RKO (cell line): ENCODE measurements around the gene NFE2L3.
"Not testable (repeated sequence)": the region's sequence is repeated elsewhere in the genome, so short reads cannot be mapped to it uniquely, and the experiment has no call there.

Experiments used
- DNase-seq: peaks from one replicate; pipeline ENCODE4 v3.0.0-alpha.2; 2016; ENCODE audit warnings: low spot score

Gene NFE2L3

DNA sequence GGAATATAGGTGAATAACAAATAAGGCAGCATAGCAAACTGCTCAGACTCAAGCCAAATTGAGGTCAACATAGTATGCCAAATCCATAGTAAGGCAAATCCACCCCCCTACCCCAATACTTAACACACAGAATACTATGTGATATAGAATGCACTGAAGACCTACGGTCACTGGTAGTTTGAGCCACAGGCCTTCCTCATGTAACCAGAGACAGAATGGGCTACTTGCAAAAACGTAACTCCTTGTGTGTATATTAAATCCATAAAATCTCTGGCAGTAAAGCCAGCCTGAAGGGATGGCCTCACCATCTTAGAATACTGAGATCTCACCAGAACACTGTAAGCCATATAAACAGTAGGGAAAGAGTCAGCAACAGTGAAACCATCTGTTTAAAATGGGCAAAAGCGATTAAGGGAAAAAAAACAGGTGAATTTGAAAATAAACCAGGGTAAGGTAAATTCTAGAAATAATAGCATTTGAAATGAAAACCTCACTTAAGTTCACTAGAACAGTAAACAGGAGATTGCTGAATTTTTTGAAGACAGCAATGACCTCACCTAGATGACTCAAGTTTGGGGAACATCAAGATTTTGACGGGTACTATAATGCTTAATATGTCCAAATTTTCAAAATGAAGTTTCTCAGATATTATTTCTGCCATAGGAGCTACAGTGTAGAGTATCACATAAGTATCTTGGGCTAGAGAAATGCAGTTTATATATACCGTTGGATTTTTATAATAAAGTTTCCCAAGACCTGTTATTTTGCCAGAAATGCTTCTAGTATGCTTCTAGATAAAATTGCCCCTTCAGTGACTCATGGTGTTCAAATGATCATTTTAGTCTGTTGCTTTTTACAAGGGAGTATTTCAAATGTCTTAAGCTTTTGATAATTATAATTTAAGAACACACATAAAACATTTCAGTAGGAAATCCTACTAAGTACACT is 34.6 kb downstream of the NFE2L3 start:
- DNase-seq, result peak; percentile 42

GRCh38 chr7:26187380-26188205 is 35.6 kb downstream of the NFE2L3 start:
- no peak for DNase-seq

DNA sequence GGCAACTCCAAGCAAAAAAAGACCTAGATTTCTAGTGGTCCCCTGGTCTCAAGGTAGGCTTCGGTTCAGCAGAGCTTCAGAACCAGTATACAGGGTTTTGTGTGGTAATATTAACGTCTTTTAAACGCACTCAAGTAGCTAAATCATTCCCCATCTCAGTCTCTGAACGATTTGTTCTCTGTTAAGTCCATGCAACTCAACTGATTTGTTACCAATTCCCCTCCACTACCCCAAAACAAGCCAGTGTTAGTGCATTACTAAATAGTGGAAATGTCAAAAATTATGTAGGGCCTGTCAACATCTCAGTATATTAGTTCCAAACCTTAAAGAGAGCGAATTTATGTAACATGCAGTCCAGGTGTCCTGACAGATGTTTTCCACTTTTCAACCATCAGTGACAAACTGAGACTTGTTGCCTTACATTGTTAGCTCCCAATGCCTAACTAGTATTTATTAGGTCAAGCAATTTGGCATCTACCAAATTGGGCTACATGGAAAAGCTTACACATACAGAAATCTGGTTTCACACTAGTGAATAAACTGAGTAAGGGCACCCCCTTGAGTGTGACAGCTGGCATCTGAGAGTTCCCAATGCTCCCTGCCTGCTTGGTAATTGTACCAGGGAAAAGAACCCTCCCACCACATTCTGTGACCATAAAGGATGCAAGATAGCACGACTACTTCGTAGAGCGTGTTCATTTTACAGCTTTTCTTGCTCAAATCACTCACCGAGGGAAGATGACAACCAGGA is 36.4 kb downstream of the NFE2L3 start:
- DNase-seq, result no peak

DNA sequence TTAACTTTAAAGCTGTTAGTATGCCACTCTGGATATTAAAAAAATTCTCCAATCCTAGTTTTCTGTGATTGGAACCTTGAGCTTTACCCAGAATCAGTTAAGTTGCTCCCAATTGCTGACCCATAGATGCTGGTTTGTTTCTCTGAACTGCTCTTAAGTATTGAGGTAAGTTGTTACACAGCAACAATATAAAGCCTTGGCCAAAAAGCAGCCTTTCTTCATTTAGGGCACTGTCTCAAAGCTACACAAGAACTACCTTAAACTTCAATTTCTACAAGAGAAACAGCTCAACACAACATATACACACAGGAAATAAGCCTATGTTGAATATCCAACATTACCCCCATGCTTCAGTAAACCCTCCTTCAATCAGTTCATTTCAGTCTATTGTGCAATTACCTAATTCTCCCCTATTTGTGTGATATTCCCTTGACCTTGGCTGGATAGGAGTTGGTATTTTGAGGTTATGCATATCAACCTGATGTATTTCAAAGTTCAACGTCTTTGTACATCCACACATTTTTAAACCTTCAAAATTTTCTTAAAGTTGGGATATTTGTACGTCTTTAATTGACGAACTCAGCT is 37.1 kb downstream of the NFE2L3 start:
- no peak for DNase-seq

- no peak for DNase-seq
These were observed 37.7 kb downstream of the NFE2L3 start for GRCh38 chr7:26189697-26190096.

DNA sequence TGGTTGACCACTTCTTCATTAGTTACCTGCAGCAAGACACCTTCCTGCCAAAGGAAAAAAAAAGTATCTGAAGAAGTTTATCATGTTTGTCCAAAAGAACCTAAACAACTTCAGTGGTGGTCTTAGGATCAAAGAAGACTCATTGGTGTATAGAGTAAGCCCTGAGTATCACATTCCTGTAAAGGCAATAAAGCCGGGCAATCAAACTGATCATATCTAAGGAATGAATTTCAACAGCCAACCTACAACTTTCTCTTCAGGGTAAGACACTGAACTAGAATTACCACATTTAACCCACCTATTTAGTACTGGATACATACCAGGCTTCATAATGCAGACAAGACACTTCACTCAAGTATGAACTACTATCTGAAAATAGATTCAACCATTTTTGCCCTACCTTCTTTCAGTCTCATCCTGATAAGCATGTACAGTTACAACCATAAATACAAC is 38.4 kb downstream of the NFE2L3 start:
- no peak for DNase-seq

DNA sequence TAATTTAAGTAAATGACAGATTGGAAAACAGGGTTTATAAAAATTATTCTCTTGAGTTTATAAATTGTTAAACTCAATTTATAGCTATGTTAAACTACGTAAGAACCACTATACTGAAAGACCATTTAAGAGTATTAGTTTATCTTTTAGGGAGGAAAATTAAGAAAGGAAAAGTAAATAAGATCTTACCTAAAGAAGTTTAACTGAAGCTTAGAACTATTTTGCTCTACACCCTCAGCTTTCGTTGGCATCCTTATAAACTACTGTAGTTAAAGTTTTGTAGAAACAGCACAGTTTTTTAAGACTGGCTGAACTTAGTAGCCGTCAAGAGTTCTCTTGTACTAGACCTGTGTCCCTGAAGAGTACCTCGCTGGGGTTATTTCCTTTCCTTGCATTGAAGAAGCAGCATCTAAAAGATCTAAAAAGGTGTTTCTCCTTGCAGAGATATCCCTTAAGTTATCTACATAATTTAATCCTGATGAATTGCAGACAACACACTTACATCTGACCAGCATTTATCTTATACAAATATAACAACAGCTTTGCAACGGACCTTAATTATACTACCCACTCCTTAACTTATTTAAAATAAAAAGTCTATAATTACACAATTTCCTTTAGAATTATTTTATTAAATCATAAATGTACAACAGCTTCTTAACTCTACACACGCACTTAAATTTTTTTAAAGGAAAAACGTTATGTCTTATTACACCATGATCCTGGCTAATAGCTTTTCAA is 39.4 kb downstream of the NFE2L3 start:
- no peak for DNase-seq

DNA sequence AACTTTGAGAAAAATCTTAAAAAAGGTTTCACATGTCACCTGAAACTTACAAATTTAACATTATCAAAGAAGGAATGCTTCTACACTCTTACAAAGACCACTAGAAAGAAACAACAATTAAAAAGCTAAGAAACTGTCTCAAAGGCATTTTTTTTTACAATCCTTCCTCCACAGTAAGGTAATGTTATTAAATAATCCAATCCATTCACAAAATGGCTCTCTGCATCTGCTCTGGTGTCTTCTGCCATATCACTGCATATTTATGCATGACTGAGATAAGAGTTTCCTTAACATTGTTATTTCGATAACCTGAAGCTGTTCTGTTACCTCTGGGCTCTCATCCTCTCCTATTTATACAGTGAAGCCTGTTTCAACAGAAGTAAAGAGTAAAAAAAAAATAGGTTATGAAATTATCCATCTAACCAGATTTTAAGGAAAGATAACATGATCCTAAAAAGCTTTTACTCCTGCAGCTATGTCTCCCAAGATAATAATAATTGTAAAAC is 40.0 kb downstream of the NFE2L3 start:
- DNase-seq, result no peak

- no peak for DNase-seq
These were observed 40.6 kb downstream of the NFE2L3 start for GRCh38 chr7:26192485-26193087.

GRCh38 chr7:26193432-26194207 is 41.6 kb downstream of the NFE2L3 start:
- DNase-seq, result no peak

DNA sequence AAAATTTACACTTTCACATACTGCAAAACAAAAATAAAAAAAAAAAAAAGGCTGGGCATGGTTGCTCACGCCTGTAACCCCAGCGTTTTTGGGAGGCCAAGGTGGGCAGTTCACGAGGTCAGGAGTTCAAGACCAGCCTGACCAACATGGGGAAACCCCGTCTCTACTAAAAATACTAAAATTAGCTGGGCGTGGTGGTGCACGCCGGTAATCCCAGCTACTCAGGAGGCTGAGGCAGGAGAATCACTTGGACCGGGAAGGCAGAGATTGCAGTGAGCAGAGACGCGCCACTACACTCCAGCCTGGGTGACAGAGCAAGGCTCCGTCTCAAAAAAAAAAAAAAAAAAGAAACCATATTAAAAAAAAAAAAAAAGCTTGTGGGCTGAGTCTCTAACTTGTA is 42.8 kb downstream of the NFE2L3 start:
- DNase-seq, result not testable (repeated sequence)

DNA sequence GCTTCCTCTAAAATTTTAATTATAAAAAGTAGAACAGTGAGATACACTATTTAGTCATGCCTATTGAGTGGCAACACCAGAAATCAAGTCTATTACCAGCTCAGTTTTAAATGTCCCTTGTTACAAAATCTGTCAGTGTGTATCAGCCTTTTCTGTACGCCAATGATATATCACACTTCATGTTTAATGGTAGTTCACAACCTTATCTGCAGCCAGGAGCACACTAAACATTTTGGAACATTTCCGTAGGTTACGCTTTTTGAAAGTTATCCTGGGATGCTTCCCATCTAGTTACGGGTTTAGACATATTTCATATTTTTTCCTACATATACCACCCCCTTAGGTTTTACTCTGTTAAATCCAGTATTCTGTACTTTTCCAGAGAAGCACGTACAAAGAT is 43.2 kb downstream of the NFE2L3 start:
- DNase-seq, result no peak

- DNase-seq, result no peak
These were observed 44.1 kb downstream of the NFE2L3 start for GRCh38 chr7:26195867-26196657.

GRCh38 chr7:26197153-26198115 is 45.4 kb downstream of the NFE2L3 start:
- DNase-seq, result peak; percentile 45

GRCh38 chr7:26198133-26198780 is 46.3 kb downstream of the NFE2L3 start:
- peak; percentile 59 for DNase-seq

DNA sequence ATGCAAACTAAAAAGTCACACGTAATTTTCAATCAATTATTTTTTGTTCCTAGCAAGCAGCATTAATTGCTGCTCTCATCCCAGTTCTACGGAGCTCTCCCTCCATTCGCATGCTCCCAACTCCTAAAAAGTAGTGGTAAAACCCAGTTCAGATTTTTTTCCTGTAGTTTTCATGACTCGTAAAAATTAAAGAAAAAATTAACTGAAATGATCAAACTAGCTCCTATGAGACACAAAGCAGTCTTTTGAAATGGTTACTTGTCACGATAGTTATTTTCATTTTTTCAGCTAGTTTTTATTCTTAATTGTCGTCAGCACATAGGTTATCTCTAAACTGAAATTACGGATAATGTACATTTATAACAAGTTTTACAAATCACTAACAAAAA is 46.8 kb downstream of the NFE2L3 start:
- no peak for DNase-seq
